ENCODE results near the gene PIEZO2.

Gene PIEZO2

GRCh38 chr18:11108947-11109346 lies 40.4 kb downstream of the PIEZO2 start:
- no peak for ATAC-seq
- no peak for TF ChIP-seq ZNF8 (CRISPR knock-in tag; IDR thresholded peaks at IDR 0.05)
- no peak for TF ChIP-seq TCF4 (CRISPR knock-in tag; IDR thresholded peaks at IDR 0.05; ENCODE audit: borderline replicate concordance)
- no peak for TF ChIP-seq ZFP30 (CRISPR knock-in tag; IDR thresholded peaks at IDR 0.05)
- TF ChIP-seq, protein P1, sequence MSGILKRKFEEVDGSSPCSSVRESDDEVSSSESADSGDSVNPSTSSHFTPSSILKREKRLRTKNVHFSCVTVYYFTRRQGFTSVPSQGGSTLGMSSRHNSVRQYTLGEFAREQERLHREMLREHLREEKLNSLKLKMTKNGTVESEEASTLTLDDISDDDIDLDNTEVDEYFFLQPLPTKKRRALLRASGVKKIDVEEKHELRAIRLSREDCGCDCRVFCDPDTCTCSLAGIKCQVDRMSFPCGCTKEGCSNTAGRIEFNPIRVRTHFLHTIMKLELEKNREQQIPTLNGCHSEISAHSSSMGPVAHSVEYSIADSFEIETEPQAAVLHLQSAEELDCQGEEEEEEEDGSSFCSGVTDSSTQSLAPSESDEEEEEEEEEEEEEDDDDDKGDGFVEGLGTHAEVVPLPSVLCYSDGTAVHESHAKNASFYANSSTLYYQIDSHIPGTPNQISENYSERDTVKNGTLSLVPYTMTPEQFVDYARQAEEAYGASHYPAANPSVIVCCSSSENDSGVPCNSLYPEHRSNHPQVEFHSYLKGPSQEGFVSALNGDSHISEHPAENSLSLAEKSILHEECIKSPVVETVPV (CRISPR knock-in tag; IDR thresholded peaks at IDR 0.05), result no peak
- no peak for TF ChIP-seq RARB (CRISPR knock-in tag; IDR thresholded peaks at IDR 0.05)
- no peak for TF ChIP-seq BACH2 (CRISPR knock-in tag; IDR thresholded peaks at IDR 0.05; ENCODE audit: borderline replicate concordance)
- no peak for TF ChIP-seq PPARA (CRISPR knock-in tag; IDR thresholded peaks at IDR 0.05; ENCODE audit: borderline replicate concordance)
- no peak for TF ChIP-seq CSDC2 (CRISPR knock-in tag; IDR thresholded peaks at IDR 0.05)
- TF ChIP-seq ZFP3 (CRISPR knock-in tag; IDR thresholded peaks at IDR 0.05), result no peak
- TF ChIP-seq, protein P2, sequence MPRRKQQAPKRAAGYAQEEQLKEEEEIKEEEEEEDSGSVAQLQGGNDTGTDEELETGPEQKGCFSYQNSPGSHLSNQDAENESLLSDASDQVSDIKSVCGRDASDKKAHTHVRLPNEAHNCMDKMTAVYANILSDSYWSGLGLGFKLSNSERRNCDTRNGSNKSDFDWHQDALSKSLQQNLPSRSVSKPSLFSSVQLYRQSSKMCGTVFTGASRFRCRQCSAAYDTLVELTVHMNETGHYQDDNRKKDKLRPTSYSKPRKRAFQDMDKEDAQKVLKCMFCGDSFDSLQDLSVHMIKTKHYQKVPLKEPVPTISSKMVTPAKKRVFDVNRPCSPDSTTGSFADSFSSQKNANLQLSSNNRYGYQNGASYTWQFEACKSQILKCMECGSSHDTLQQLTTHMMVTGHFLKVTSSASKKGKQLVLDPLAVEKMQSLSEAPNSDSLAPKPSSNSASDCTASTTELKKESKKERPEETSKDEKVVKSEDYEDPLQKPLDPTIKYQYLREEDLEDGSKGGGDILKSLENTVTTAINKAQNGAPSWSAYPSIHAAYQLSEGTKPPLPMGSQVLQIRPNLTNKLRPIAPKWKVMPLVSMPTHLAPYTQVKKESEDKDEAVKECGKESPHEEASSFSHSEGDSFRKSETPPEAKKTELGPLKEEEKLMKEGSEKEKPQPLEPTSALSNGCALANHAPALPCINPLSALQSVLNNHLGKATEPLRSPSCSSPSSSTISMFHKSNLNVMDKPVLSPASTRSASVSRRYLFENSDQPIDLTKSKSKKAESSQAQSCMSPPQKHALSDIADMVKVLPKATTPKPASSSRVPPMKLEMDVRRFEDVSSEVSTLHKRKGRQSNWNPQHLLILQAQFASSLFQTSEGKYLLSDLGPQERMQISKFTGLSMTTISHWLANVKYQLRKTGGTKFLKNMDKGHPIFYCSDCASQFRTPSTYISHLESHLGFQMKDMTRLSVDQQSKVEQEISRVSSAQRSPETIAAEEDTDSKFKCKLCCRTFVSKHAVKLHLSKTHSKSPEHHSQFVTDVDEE (CRISPR knock-in tag; IDR thresholded peaks at IDR 0.05), result no peak
- no peak for TF ChIP-seq ARNTL (CRISPR knock-in tag; IDR thresholded peaks at IDR 0.05; ENCODE audit: borderline replicate concordance, low read depth)
- TF ChIP-seq ZC3H10 (CRISPR knock-in tag; IDR thresholded peaks at IDR 0.05), result no peak
- TF ChIP-seq, protein P3, sequence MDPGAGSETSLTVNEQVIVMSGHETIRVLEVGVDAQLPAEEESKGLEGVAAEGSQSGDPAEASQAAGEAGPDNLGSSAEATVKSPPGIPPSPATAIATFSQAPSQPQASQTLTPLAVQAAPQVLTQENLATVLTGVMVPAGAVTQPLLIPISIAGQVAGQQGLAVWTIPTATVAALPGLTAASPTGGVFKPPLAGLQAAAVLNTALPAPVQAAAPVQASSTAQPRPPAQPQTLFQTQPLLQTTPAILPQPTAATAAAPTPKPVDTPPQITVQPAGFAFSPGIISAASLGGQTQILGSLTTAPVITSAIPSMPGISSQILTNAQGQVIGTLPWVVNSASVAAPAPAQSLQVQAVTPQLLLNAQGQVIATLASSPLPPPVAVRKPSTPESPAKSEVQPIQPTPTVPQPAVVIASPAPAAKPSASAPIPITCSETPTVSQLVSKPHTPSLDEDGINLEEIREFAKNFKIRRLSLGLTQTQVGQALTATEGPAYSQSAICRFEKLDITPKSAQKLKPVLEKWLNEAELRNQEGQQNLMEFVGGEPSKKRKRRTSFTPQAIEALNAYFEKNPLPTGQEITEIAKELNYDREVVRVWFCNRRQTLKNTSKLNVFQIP (CRISPR knock-in tag; IDR thresholded peaks at IDR 0.05; ENCODE audit: borderline replicate concordance, low read depth), result no peak
- TF ChIP-seq GLIS3 (CRISPR knock-in tag; IDR thresholded peaks at IDR 0.05), result no peak
- no peak for TF ChIP-seq SNAI2 (CRISPR knock-in tag; IDR thresholded peaks at IDR 0.05)
- no peak for TF ChIP-seq CREB5 (CRISPR knock-in tag; IDR thresholded peaks at IDR 0.05; ENCODE audit: low read depth)
- TF ChIP-seq ISL1 (CRISPR knock-in tag; IDR thresholded peaks at IDR 0.05), result no peak
- TF ChIP-seq ESRRG (CRISPR knock-in tag; IDR thresholded peaks at IDR 0.05), result no peak
- no peak for TF ChIP-seq PATZ1 (CRISPR knock-in tag; IDR thresholded peaks at IDR 0.05; ENCODE audit: borderline replicate concordance)
- no peak for TF ChIP-seq ZNF70 (CRISPR knock-in tag; IDR thresholded peaks at IDR 0.05)

- no peak for ATAC-seq
- TF ChIP-seq, protein P1 (CRISPR knock-in tag; IDR thresholded peaks at IDR 0.05), result no peak
- TF ChIP-seq TOX (CRISPR knock-in tag; IDR thresholded peaks at IDR 0.05; ENCODE audit: borderline replicate concordance), result no peak
- TF ChIP-seq RARB (CRISPR knock-in tag; IDR thresholded peaks at IDR 0.05), result no peak
- no peak for TF ChIP-seq ZNF8 (CRISPR knock-in tag; IDR thresholded peaks at IDR 0.05)
- TF ChIP-seq ZFP30 (CRISPR knock-in tag; IDR thresholded peaks at IDR 0.05), result no peak
Observed at GRCh38 chr18:11106894-11107293, 42.5 kb downstream of the PIEZO2 start.

All from SK-N-SH treated with all-trans-retinoic acid at 6 μM for 48 hours (cell line).